Inflammatory macrophage treated with lipopolysaccharide for 4 hours (primary cell): ENCODE results near the gene GHRL.
"Not testable (repeated sequence)": the region's sequence is repeated elsewhere in the genome, so short reads cannot be mapped to it uniquely, and the experiment has no call there.

Experiments used
- DNase-seq: peaks from one replicate; pipeline ENCODE4 v3.0.0-alpha.2; 2020

The GHRL gene

GRCh38 chr3:10322352-10322710 is 29.6 kb upstream of the GHRL start:
- DNase-seq = peak; percentile 37

GRCh38 chr3:10321630-10322351 is 29.0 kb upstream of the GHRL start:
- DNase-seq = no peak

- DNase-seq = no peak
Measured at GRCh38 chr3:10320320-10320677, 27.6 kb upstream of the GHRL start.

GRCh38 chr3:10319804-10320203 is 27.1 kb upstream of the GHRL start:
- DNase-seq = no peak

GRCh38 chr3:10319251-10319650 is 26.5 kb upstream of the GHRL start:
- no peak for DNase-seq

GRCh38 chr3:10317961-10318350 is 25.2 kb upstream of the GHRL start:
- DNase-seq = no peak

GRCh38 chr3:10317311-10317960 is 24.7 kb upstream of the GHRL start:
- no peak for DNase-seq

- no peak for DNase-seq
Measured at GRCh38 chr3:10315771-10316344, 23.1 kb upstream of the GHRL start.

- no peak for DNase-seq
Measured at GRCh38 chr3:10315101-10315500, 22.4 kb upstream of the GHRL start.

GRCh38 chr3:10312861-10313260 is 20.1 kb upstream of the GHRL start:
- DNase-seq = no peak

GRCh38 chr3:10312391-10312790 is 19.6 kb upstream of the GHRL start:
- DNase-seq = no peak

- DNase-seq = no peak
Measured at GRCh38 chr3:10311710-10312109, 19.0 kb upstream of the GHRL start.

GRCh38 chr3:10310578-10310977 is 17.8 kb upstream of the GHRL start:
- DNase-seq = no peak

GRCh38 chr3:10309736-10310135 is 17.0 kb upstream of the GHRL start:
- DNase-seq = no peak

GRCh38 chr3:10308678-10309077 is 15.9 kb upstream of the GHRL start:
- DNase-seq = no peak

GRCh38 chr3:10306156-10306555 is 13.4 kb upstream of the GHRL start:
- no peak for DNase-seq

GRCh38 chr3:10305331-10305902 is 12.7 kb upstream of the GHRL start:
- no peak for DNase-seq

- DNase-seq = no peak
Measured at GRCh38 chr3:10304905-10305304, 12.2 kb upstream of the GHRL start.

- no peak for DNase-seq
Measured at GRCh38 chr3:10303785-10304184, 11.0 kb upstream of the GHRL start.

- no peak for DNase-seq
Measured at GRCh38 chr3:10303105-10303504, 10.4 kb upstream of the GHRL start.

GRCh38 chr3:10300087-10300486 is 7.3 kb upstream of the GHRL start:
- DNase-seq = no peak

GRCh38 chr3:10299679-10300078 is 6.9 kb upstream of the GHRL start:
- no peak for DNase-seq

GRCh38 chr3:10299175-10299574 is 6.4 kb upstream of the GHRL start:
- no peak for DNase-seq

- not testable (repeated sequence) for DNase-seq
Measured at GRCh38 chr3:10298064-10298463, 5.3 kb upstream of the GHRL start.
